NCI-H748 (cell line): Measurements from ENCODE around the gene ERCC6L2.

Experiments
- DNase-seq: peaks from one replicate; lab custom pipeline; 2025; ENCODE audit not compliant: unreplicated experiment; lab: John Stamatoyannopoulos, UW

ERCC6L2 gene

DNA sequence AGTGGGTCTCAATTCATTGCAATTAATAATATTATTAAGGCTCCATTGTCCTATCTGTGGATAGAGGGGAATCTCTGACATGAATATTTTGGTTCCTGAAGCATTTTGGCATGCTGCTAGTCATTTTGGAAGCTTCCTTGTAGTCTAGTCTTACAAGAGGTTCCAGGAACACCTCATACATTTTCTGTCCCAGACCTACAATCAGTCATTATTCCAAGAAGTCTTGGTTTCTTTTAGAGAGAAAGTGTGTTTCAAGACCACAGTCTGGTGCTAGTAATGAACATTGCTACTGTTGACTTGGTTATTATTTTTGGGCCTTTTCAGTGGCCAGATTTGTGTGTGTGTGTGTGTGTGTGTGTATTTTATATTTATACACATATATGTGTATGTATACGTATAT lies 98.9 kb downstream of the ERCC6L2 start:
- DNase-seq: no peak

DNA sequence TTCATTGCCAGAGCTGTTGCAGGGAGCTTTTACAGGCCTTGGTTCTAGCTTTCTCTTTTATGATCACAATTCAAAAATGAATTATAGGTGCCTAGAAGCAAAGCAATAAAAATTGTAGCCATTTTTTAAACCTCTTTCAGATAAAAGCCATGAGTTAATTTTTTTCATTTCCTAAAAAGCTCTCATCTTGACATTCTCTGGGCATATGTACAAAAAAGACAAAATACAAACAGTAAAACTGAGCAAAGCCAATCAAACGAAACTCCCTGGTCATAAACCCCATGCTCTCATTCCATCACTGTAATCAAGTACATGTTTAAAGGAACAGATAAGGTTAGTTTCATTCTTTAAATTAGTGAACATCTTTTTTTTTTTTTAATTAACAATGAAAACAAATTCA lies 101.9 kb downstream of the ERCC6L2 start:
- DNase-seq: no peak

DNA sequence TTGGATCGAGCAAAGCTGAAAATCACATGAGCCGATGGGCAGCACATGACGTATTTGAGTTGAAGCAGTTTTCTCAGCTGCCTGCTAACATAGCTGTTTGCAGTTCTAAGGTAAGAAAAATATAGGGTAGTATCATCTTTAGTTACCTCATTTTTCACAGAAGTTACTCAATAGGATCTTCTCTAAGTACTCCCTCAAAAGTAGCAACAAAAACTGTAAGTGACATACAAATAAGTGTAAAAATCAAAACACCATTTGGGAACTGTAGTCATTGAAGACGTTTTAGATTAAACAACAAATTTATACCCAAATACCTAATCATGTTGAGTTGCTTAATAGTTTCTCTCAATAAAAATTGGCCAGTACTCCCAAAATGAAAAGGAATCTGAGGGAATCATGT lies 102.6 kb downstream of the ERCC6L2 start:
- no peak for DNase-seq

DNA sequence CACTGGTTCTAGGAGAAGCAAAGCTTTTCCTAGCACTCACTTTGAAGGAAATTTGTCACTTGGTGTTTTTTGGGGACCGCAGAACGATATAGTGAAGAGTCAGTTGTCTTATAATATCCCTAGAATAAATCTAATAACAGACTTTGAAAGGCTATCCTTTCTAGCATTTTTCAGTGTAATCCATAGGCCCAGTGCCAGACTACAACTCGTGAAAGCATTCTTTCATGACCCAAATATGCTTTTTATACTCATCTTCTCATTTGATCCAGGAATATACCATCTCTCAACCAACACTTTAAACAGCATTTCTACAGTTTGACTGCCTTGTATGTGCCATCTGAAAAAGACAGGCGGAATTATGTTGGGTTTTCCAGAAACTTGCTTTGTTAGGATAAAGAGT lies 104.0 kb downstream of the ERCC6L2 start:
- no peak for DNase-seq

DNA sequence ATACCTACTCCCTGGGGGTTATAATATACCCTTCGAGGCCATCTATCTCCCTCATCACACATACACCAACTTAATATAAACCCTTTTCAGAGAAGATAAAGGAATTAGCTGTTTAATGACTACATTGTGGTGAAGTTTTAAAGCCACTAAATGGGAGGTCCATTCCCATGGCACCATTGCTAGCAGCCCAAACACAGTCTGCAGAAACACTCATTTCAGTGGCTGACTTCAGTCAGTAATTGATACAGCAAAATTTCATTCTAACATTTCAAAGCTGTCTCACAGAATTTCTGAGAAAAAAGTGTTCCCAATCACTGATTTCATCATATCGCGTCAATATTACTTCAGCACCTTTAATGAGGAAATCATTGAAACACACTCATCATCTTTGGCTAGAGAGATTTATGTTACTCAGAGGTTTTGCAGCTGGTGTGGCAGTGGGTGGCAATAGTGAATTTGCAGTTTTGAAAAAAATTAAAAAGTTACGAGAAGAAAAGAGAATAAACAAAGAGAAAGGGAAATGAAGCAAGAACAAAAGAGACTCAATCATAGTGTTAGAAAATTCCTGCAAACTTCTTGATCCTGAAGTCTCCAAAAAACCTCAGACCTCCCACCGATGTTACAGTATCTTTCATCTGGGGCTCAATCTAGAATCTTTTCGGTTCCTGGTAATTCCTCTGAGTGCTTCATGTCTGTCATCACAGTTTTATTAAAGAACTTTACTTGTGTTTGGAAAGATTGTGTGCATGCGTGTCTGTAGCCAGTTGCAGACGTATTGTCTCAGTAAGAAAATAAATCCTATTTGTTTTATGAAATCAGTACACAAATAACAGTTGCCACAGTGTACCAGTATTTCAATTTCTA lies 105.0 kb downstream of the ERCC6L2 start:
- DNase-seq: no peak

DNA sequence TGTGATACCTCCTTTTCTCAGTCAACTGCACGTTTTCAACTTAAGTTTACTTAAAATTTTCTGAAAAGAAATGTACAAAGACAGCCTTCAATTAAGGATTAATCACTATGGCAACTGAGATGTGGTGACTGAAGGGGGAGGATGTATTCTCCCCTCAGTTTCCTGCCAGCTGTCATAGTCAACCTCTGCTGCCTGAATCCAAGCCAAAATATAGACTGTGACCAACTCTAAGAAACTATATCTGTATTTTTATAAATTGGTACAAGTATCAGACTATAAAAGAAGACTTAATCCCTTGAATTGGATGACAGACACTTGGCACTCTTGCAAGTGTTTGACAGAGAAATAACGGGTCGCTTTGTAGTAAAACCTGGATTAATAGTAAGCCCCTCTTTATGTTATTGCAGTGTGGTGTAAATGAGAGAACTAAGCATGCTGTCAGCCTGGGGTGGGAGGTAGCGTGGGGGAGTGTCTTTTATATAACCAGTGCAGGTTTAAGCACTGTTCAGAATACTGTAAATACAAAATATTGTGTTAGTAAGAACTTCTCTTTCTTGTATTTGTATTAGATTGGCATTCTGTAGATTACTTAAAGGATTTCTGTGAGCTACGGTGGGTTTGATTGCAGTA lies 106.4 kb downstream of the ERCC6L2 start:
- DNase-seq: peak; percentile 51

DNA sequence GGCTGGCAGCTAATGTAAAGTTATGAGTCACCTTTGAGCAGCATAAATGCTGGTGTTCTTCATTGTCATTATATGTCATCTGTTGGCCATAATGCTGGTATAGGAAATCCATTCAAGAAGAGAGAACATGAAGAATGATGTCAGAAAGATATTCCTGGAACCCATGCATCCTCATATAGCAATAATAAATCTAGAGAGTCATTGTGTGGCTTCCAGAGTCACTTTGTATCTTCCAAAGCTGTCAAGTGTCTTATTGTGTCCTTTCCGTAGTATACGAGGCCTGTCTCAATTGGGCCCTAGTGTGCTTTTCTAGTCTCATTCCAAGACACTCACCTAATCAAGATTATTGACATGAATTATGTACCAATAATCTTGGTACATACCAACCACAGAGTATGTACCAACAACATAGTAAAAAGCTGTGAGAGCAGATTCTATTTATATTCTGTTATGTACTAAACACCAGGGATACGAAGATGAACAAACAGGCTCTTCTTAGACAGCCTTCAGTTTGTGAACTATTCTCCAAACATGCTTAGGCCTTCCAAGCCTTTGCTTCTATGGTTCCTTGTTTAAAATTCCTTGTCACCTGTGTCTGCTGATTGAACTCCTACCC lies 110.1 kb downstream of the ERCC6L2 start:
- no peak for DNase-seq

DNA sequence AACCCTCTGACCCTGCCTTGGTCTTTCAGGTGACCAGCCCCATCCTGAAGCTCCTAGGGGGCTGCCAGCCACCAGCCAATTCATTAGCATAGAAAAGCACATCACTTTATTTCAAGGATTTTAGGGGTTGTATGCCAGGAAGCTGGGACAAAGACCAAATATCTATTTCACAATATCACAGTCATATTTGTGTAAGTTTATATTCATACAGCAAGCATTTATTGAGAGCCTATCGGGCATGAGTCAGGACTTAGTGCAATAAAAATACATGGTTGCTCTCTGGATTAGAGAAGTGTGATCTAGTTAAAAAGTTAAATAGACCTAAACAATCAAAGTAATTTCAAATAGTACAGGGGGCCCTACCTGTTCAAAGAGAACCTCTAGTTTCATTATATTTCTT lies 113.8 kb downstream of the ERCC6L2 start:
- DNase-seq: no peak

DNA sequence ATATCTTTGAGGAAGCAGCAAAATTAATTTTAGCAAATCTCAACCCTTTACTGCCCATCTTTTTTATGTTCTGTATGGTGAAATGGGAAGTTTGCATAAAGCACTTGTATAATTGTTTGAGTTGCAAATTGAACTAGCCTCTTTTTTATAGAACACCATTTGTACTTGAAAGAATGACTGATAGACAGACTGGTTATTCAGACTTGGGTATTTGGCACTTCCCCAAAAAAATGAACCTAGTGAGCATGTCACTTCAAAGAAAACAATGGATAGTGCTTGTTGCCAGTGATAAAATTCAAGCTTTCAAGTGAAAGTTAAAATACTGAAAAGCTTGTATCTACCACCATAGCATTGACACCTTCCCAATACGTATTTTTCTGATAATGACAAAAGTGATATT lies 115.8 kb downstream of the ERCC6L2 start:
- no peak for DNase-seq

DNA sequence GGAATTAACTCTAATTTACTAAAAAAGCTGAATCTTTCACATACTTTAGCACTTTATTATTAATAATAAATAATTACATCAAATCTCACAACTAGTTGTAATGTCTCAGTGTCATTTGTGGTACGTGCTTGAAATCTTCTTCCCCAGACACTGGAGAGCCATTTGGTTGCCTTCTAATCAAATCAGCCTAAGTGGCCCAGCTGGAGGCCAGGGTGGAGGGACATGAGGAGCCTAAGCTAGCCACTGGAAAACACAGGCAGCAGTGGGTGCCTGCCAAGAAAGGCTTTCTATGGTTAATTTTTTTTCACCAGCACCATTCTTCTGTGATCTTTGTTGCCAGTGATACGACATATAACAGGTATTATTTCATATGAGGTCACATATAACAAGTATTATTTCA lies 117.0 kb downstream of the ERCC6L2 start:
- no peak for DNase-seq

DNA sequence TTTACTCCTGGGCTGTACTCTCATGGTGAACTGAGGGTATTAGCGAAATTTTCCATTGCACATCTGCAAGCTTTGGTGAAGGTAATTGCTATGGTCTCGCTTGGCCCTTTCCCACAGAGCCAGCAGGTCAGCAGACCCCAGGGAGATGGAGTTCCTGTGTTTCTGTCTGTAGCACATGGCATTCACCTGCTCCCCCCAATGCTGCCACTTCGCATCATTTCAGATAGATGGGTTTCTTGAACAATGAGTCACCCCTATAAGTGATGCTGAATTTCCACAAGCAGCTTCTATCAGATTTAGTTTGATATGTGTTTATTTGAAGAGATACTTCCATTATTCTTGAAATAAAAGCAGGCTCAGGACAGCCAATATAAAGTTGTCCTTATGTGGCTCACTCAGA lies 117.8 kb downstream of the ERCC6L2 start:
- no peak for DNase-seq

DNA sequence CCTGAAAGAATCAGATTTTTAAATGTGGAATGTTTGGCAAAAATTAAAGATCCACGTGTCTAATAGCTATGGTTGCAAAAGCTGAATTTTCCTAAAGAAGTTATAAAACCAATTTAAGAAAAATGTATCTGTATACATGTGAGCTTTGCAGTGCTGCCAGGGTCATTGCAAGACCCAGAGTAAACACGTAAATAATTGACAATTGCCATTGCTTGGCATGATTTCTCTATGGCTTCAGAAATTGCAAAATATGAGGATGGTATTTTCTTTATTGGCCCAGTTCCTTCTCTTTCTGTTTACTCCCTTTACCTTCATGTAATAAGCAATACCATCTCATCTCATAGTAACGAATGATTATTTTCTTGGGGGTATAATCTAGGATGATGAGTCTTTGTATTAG lies 123.9 kb downstream of the ERCC6L2 start:
- DNase-seq: no peak

DNA sequence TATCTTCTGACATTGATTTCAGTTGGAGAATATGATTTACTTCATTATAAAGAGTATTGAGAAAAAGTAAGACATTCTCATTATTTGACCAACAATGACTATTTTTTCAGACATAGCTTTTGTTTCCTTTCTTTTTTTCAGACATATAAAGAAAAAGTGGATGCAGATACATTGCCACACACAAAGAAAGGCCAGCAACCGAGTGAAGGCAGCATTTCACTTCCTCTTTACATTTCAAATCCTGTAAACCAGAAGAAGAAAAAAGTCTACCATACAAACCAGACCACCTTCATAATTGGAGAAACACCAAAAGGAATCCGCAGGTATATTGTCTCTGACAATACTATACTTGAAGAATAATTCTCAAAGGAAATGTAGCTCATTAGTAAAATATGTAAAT lies 128.9 kb downstream of the ERCC6L2 start:
- no peak for DNase-seq

DNA sequence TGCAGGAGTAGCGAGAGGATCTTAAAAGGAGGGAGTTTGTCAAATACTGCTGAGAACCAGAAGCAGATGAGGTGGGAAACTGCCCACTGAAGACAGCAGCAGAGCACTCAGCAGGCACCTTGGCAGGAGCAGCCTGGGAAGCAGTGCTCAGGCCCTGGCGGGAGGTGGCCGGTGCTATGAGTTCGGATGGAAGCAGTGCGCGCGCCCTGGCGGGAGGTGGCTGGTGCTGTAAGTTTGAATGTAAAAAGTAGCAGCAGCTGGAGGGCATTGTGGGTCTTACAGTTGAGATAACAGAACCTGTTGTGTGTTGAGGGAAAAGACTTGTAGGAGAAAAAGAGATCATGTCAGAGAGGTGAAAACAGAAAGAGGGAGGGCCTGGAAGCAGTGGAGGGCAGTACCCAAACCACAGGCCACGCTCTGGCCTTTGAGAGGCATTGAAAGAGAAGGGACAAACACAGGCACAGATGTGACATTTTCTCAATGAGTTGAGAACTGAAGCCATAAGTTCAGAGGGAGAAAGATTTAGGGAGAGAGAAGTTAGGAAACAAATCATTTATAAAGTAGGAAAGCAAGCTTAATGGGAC lies 130.9 kb downstream of the ERCC6L2 start:
- DNase-seq: no peak

DNA sequence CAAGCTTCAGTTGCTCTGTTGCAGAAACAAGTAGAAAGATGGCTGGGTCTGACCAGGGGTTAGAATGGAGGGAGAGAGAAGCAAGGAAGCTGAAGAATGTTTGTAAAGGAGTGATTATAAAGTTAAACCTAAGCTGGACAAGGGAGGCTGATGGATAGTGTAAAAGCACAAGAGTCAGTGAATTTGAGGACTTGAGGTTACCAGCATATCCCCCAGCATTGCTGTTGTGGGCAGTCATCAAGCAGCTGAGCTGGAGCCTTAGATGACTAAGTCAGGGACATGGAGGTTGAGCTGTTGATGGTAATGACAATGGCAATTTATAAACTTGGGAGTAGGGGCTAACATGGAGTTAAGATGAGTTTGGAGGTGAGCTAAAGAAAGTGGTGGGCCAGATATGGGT lies 131.5 kb downstream of the ERCC6L2 start:
- no peak for DNase-seq

DNA sequence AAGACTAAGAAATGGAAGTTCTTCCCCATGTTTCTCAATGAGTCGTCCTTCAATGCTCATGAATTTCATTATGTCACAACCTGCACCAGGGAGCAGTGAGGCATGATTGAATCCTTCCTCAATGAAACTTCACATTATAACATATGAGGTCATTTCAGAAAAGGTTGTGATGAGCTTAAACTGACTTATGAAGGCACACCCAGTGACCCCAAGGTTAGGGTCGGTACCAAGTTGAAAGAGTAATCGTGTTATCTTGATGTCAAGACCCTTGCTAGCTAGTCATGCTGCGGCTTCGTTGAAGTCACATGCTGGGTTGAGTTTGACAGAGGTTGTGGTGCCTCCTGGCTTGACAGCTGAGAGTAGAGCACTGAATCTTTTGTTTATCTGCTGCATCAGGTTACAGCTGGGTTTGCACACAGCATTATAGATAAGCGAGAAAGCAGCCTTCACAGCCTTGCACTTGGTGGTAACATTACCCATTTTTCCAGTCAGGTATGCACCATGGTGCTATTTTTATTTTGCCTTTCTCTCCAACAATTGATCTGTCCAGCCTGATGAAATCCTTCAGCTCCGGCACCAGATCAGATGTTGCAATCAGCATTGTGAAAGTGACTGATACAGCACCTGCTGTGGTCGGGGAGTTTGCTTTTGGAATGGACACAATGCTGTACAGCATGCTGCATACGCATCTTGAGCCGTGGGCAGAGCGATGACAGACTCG lies 133.2 kb downstream of the ERCC6L2 start:
- no peak for DNase-seq

DNA sequence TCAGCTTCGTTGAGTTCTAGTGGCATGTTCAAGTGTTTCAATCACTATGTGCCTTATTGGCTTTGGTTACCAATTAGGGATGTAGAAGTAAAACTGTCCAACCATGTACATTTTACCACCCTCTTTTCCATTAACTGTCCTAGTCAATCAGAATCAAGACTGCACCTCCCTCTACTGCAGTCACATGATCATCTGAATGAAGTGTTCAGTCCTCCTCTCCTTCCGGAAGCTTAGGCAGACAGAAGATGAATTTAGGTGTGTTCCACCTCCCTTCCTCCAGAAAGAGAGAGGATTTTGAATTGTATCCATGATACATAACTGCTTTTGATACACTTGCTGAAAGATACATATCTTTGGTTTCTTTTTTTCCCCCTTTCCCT lies 133.7 kb downstream of the ERCC6L2 start:
- no peak for DNase-seq

DNA sequence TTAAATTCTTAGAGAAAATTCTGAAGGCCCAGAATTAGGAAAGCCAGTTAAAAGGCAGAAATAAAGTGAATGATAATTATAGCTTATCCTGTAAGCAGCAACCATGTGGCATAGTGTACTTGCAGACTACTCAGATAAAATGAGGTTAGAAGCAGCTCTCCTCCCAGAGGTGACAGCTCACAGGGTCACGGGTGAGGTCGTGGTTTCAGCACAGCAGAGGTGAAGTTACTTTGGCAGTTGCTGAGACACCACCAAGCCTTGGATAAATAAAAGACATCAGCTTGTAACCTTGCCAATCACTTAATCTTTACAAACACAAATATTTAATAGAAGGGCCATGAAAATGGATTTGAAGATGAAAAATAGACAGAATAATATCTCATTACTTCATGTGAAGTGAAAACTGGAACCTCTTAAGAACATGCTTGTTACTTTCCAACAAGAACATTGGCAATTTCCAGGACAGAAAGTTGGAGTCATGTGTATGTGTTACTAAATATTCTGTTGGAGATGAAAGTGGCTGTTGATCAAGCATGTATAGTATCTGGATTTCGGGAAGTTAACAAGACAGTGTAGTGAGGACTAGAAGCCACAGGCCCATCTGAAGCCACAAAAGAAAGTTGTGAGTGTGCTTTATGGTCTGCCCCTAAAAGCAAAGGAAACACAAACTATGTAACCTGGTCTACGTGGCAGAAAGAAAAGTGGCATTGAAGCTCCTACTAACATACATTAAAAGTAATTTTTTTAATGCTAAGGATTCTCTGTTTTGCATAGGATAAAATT lies 134.4 kb downstream of the ERCC6L2 start:
- no peak for DNase-seq

DNA sequence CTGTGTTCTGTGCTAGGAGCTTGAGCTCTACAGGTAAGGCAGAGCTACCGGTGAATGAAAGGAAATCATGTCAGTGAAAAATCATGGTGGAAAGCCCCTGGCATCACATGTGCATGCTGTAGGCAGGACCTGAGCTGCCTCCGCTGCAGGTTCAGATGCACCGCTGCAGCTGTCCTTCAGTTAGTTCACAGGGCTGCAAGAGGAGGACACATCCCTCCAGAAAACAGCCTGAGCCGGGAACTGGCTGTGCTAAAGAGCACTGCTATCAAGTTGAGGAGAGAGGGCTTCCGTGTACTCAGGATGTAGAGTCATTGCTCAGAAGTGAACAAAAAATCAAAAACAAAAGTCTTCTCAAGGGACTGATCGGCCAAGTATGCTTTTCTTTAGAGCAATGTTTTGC lies 138.6 kb downstream of the ERCC6L2 start:
- no peak for DNase-seq

DNA sequence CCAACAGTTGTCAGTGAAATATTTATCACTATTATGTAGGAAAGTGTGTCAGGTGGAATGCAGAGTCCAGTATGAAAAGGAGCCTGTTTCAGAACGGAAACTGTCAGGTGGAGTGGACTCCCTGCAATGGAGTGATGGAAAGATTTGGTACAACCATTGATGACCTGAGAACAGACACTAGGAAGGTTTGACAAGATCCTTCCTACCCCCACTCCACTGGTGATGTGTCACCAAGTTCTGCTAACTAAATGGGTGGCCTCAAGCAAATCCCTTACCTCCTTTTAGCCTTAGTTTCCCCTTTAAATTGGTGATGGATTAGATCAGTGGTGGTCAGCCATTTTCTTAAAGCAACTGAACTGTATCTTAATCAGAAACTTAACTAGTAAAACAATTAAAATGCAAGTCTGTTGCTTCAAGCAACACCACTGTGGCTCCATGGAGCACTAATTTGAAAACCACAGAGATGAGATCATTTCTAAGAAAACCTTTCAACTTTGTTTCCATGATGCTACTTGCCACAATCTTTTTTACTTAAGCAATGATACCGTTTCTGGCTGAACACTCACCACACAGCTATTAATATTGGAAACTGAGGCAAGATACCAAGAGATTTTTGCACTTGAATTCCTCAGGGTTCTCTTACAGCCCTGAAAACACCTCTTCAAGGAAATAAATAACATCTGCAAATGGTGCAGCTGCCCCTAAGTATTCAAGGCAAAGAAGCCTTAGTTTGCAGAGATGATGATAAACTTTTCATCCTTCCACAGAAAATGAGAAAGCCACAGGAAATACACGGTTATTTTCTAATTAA lies 140.6 kb downstream of the ERCC6L2 start:
- no peak for DNase-seq
